SK-N-MC (cell line): ENCODE measurements around the gene RHOXF1.
"Not testable (repeated sequence)": the region's sequence is repeated elsewhere in the genome, so short reads cannot be mapped to it uniquely, and the experiment has no call there.

Source experiments
- DNase-seq: peaks from one replicate; pipeline ENCODE4 v3.0.0-alpha.2; 2011; ENCODE audit warnings: low read depth, low spot score
- H3K27ac ChIP-seq: fragments of 200-600 bp; sonication (generic); 2 replicates; pipeline ENCODE4 v1.5.1; 2016; ENCODE audit warnings: mixed run types
- H3K36me3 ChIP-seq: fragments of 200-600 bp; sonication (generic); 2 replicates; pipeline ENCODE4 v1.6.1; 2017; ENCODE audit warnings: antibody characterized with exemption, low read length, mixed read lengths; ENCODE audit not compliant: insufficient read depth
- H3K4me3 ChIP-seq: fragments of 200-600 bp; sonication (generic); 2 replicates; pipeline ENCODE4 v1.5.1; 2016
- H3K9ac ChIP-seq: fragments of 200-600 bp; sonication (generic); 2 replicates; pipeline ENCODE4 v1.8.0; 2017; ENCODE audit warnings: mixed run types, mixed read lengths; ENCODE audit not compliant: insufficient read length
- H3K9me3 ChIP-seq: fragments of 200-600 bp; sonication (generic); 2 replicates; pipeline ENCODE4 v1.6.1; 2017; ENCODE audit warnings: low read depth, mild to moderate bottlenecking, antibody characterized with exemption, low read length, moderate library complexity, mixed read lengths
- EZH2 ChIP-seq: fragments of 200-600 bp; sonication (generic); IDR thresholded peaks from one replicate; pipeline ENCODE4 v1.6.1; 2017; ENCODE audit warnings: antibody characterized with exemption
- FOXP2 ChIP-seq: optimal IDR thresholded peaks from 2 replicates; pipeline ENCODE3; 2011; ENCODE audit warnings: mild to moderate bottlenecking, moderate library complexity; ENCODE audit not compliant: insufficient read depth; ENCODE audit errors: extremely low read length, control extremely low read depth
- POLR2AphosphoS5 ChIP-seq: IDR thresholded peaks from 2 replicates; pipeline ENCODE4 v1.6.1; 2012; ENCODE audit warnings: mild to moderate bottlenecking, low read depth, low read length, borderline replicate concordance

RHOXF1 gene

DNA sequence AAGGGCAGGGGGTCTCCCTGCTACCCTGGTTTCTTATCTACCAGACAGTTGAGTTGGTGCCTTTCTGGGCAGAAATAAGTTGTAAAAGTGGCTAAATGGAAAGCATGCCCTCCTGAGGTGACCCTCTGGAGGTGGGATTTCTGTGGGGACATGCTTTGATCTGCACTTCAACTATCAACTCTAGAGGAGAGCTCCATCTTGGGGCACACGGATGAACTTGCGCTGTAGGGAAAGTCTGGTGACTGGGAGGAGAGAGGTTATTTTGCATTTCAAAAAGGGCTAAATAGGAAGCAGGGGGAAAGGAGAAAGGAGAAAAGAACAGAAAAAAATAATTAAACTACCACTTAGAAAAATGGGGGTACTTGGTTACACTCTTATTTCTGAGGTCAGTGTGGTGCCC lies 25.5 kb downstream of the RHOXF1 start:
- no peak for TF ChIP-seq EZH2
- no peak for TF ChIP-seq FOXP2
- no peak for TF ChIP-seq POLR2AphosphoS5
- H3K9me3 ChIP-seq, result no peaks in the 10 kb centered on the region
- H3K9ac ChIP-seq, result no peak overlapping the region
- H3K27ac ChIP-seq, result no peak overlapping the region
- H3K36me3 ChIP-seq, result no peaks in the 10 kb centered on the region
- no peak for DNase-seq
- H3K4me3 ChIP-seq, result no peak overlapping the region

DNA sequence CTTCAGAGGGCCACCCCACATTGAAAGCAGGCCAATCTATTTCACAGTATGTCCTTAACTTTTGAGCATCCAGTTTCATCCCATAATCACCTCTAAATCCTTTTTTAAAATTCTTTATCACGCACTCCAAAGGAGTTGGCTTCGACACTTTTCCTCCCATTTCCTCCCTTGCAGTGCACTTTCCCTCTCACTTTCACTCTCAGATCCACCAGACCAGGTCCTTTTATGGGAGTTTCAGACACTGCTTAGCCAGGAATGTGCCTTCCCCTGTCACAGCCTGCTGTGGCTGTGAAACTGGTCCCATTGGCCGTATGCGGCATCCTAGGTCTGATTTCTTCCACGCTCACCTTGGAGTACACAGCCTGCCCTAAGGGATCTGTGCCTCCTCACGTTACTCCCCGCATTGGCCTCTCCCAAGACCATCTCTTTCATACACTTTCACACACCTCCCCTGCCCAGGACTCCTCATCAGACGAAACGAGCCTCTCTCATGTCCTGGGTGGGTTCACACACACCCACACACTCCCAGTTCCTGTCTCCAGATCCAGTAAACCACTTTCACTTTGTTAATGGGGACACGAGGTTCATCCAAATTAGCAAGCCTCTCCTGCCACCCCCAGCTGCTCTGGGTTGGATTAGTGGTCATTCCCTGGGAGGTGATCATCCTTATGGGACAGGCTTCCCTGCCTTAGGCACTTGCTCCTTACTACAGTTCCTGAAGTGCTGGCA lies 28.3 kb downstream of the RHOXF1 start:
- Histone ChIP-seq H3K36me3 (no peaks in the 10 kb centered on the region), H3K4me3 (no peak overlapping the region), H3K9ac (no peak overlapping the region), H3K27ac (no peak overlapping the region), H3K9me3 (no peaks in the 10 kb centered on the region)
- TF ChIP-seq EZH2 (no peak), FOXP2 (no peak), POLR2AphosphoS5 (no peak)
- DNase-seq, result no peak

DNA sequence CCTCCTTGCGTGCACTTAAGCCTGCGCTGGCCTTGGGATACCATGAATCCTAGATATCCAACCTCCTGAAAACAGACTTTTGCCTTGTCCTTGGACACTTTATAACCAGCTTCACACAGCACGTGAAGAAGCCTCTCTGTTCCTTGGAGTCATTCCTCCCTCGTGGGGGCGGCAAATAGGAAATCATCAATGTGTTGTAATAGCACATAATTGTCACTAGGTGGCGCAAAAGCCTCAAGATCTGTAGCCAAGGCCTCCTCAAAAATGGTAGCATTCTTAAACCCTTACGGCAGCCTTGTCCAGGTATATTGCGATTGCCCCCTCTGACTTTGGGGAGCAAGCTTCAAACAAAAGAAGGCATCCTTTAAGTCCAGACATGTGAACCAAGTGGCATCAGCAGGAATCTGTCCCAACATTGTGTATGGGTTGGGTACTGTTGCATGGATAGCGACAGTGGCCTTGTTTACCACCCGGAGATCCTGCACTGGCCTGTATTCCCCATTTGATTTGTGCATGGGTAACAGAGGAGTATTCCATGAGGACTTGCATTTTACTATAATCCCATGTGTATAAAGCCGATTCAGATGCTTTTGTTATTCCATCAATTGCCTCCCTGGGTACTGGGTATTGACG lies 30.0 kb downstream of the RHOXF1 start:
- DNase-seq, H3K36me3 ChIP-seq, H3K9me3 ChIP-seq, H3K4me3 ChIP-seq, H3K9ac ChIP-seq, H3K27ac ChIP-seq: not testable (repeated sequence)

DNA sequence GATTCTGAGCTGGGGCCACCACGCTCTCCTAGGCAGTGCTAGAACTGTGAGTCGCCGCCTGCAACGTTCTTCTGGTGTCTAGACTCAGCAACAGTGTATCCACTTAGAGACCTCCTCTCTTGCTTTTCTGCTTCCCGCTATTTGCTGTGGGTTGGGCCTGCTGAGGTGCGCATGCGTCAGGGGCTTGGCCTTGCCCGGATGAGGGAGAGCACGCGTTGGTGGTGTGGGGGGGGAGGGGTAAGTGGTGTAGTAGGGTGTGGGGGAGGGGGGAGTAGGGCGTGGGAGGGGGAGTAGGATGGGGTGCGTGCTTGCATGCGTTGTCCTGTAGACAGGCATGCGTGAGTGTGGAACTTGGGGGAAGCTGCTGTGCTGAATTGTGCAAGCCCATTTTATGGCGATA lies 38.1 kb downstream of the RHOXF1 start, which contains the start of gene RHOXF2B:
Gene RHOXF2B (minus strand): TSS at position 101 of the 400 bp plus-strand sequence. CDS start 138 bp downstream, outside the sequence.
- not testable (repeated sequence) for H3K36me3 ChIP-seq, H3K9me3 ChIP-seq, H3K27ac ChIP-seq, H3K9ac ChIP-seq, DNase-seq, H3K4me3 ChIP-seq

DNA sequence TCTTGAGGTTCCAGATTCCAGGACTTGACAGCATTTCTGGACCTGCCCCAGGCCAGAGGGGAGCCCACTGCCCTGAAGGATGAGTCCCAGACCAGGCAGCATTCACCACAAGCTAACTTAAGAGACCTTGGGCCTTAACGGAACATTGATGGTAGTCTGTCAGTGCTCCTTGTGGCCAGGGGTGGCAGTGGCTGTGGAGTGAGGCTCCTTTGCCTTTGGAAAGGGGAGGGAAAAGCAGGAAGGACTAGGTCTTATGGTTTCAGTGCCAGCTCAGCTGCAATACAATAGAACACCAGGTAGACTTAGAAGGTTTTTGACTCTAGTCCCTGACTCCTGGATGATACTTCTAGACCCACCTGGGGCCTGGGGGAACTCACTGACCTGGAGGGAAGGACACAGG lies 49.5 kb downstream of the RHOXF1 start:
- H3K9ac ChIP-seq, H3K27ac ChIP-seq, DNase-seq, H3K9me3 ChIP-seq, H3K4me3 ChIP-seq, H3K36me3 ChIP-seq: not testable (repeated sequence)
